AG09319 (cell line): ENCODE results near the gene DHRSX.
"Not testable (repeated sequence)": the region's sequence is repeated elsewhere in the genome, so short reads cannot be mapped to it uniquely, and the experiment has no call there.

Experiments used
- DNase-seq: peaks from one replicate; pipeline ENCODE4 v3.0.0-alpha.2; 2010; ENCODE audit warnings: low read depth; ENCODE audit errors: extremely low read depth
- TF ChIP-seq, protein P1 (sequence below): IDR thresholded peaks from 2 replicates; pipeline ENCODE4 v1.5.1; 2011; ENCODE audit warnings: low read depth, mild to moderate bottlenecking, inconsistent platforms, low read length, moderate library complexity

The DHRSX gene

DNA sequence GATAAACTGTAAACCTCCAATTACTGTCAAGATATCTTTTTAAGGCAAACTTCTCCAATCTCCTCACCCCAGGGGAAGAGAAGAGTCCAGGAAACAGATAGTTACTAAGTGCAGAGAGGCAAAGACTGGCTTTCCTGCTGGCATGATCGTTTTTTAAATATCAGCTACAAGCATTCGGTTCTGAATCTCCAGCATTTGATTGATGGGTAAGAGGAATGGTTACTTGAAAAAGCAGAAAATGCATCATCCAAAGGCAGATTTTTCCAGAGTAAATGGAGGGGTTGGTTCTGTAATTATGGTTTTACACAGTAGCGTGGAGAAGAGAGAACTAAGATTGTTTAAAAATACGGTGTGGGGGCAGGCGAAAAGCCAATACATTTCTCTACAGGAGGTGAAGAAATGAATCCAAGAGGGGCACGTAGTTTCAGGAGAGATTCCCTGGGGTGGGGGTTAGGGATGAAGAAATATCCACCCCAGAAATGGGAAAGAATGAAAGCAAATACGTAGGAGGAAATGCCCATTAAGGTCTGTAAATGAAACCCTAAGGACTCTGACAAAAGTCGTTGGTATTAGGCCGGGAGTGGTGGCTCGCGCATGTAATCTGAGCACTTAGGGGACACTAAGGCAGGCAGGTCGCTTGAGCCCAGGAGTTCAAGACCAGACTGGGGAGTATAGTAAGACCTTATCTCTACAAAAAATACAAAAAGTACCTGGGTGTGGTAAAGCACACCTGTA, 248.3 kb downstream of the DHRSX start:
- DNase-seq: no peak
- TF ChIP-seq, protein P1, sequence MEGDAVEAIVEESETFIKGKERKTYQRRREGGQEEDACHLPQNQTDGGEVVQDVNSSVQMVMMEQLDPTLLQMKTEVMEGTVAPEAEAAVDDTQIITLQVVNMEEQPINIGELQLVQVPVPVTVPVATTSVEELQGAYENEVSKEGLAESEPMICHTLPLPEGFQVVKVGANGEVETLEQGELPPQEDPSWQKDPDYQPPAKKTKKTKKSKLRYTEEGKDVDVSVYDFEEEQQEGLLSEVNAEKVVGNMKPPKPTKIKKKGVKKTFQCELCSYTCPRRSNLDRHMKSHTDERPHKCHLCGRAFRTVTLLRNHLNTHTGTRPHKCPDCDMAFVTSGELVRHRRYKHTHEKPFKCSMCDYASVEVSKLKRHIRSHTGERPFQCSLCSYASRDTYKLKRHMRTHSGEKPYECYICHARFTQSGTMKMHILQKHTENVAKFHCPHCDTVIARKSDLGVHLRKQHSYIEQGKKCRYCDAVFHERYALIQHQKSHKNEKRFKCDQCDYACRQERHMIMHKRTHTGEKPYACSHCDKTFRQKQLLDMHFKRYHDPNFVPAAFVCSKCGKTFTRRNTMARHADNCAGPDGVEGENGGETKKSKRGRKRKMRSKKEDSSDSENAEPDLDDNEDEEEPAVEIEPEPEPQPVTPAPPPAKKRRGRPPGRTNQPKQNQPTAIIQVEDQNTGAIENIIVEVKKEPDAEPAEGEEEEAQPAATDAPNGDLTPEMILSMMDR: no peak

DNA sequence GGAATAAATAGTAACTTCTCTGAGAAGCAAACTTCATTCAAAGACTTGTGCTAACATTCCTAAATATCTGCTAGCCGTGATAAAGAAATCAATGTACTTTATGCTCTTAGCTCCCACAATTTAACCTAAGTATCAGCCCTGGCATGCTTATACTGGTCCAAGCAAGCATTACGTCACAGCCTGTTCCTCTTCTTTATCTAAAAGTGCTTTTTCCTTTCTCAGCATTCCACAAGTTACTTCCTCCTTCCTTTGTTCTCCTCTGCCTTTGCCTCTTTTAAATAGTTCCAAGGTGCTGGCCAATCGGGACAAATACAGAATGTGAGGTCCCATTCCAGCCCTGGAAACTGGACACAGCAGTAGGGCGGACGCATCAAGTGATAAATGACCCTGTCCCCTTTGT, 249.6 kb downstream of the DHRSX start:
- no peak for DNase-seq
- TF ChIP-seq, protein P1: no peak

DNA sequence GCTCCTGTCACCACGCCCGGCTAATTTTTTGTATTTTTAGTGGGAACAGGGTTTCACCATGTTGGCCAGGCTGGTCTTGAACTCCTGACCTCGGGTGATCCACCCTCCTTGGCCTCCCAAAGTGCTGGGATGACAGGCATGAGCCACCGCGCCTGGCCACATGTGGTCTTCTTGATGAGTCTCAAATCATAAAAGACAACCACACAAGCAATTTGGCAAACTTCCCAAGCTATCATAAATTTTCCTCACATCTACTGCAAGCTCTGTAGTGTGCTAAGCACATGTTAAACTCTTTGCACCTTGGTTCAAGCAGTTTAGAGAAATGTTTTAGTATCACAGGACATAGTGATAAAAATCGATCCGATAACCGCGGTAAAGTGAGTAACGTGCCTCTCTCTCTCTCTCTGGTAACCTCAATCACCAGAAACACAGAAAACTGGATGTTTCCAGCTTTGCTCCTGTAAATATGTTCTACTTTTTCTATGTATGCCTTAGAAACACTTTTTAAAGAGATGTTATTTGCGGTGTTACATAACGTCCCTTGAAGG, 256.8 kb downstream of the DHRSX start:
- no peak for DNase-seq
- TF ChIP-seq, protein P1: no peak

DNA sequence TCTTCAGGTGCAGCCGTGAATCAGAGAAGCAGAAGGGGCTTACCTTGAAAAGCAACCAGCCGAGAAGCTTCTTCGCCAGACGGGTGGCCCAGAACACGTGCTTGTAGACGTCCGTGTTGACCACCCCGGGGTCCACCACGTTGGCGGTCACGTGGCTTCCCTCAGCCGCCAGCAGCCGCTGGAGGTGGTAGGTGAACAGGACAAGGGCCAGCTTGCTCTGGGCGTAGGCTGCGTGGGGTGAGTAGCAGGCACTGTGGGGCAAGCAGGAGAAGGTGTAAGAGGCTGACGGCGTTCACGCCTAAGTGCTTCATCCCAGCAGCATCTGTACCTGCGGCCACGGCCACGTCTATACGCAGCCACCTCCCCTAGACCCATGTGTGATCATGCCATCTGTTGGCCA, 257.8 kb downstream of the DHRSX start:
- TF ChIP-seq, protein P1: no peak
- no peak for DNase-seq

GRCh38 chrX:2242326-2242725, 258.4 kb downstream of the DHRSX start:
- TF ChIP-seq, protein P1: no peak

DNA sequence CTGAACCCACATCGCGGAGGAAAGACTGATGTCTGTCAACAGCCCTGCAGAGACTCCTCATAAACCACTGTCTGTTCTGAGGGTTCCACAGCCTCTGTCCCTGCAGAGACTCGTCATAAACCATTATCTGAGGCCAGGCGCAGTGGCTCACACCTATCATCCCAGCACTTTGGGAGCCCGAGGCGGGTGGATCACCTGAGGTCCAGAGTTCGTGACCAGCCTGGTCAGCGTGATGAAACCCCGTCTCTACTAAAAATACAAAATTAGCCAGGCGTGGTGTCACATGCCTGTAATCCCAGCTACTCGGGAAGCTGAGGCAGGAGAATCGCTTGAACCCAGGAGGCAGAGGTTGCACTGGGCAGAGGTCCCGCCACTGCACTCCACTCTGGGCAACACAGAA, 259.3 kb downstream of the DHRSX start:
- DNase-seq: not testable (repeated sequence)

More at GRCh38 chrX:2242326-2242725, 258.4 kb downstream of the DHRSX start:
- DNase-seq: no peak

DNA sequence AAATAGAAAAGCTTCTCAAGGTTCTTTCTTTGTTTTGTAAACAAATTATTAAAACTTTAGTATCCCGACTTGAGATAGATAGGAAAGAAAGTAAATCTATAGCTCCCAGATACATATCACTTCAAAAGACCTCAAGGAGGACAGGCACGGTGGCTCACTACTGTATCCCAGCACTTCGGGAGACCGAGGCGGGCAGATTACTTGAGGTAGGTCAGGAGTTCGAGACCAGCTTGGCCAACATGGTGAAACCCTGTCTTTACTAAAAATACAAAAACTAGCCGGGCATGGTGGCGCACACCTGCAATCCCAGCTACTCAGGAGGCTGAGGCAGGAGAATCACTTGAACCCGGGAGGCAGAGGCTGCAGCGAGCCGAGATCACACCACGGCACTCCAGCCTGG, 260.0 kb downstream of the DHRSX start:
- not testable (repeated sequence) for DNase-seq

DNA sequence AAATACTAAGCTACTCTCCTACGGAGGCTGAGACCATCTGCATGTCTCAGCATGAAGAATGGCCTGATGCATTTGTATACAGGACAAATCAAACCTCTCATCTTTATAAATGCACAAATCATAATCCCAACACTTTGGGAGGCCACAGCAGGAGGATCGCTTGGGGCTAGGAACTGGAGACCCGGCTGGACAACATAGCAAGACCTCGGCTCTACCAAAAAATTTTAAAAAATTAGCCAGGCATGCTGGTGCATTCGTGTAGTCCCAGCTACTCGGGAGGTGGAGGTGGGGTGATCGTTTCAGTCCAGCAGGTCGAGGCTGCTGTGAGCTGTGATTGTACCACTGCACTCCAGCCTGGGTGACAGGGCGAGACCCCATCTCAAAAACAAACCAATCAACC, 262.8 kb downstream of the DHRSX start:
- TF ChIP-seq, protein P1: no peak
- no peak for DNase-seq
